ENCODE results near the gene C1orf115.
"Not testable (repeated sequence)": the region's sequence is repeated elsewhere in the genome, so short reads cannot be mapped to it uniquely, and the experiment has no call there.

C1orf115 gene, protein sequence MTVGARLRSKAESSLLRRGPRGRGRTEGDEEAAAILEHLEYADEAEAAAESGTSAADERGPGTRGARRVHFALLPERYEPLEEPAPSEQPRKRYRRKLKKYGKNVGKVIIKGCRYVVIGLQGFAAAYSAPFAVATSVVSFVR
- 2.1 reads per million, percentile 4 among the genes with 10 or more reads in this experiment for total RNA-seq

DNA sequence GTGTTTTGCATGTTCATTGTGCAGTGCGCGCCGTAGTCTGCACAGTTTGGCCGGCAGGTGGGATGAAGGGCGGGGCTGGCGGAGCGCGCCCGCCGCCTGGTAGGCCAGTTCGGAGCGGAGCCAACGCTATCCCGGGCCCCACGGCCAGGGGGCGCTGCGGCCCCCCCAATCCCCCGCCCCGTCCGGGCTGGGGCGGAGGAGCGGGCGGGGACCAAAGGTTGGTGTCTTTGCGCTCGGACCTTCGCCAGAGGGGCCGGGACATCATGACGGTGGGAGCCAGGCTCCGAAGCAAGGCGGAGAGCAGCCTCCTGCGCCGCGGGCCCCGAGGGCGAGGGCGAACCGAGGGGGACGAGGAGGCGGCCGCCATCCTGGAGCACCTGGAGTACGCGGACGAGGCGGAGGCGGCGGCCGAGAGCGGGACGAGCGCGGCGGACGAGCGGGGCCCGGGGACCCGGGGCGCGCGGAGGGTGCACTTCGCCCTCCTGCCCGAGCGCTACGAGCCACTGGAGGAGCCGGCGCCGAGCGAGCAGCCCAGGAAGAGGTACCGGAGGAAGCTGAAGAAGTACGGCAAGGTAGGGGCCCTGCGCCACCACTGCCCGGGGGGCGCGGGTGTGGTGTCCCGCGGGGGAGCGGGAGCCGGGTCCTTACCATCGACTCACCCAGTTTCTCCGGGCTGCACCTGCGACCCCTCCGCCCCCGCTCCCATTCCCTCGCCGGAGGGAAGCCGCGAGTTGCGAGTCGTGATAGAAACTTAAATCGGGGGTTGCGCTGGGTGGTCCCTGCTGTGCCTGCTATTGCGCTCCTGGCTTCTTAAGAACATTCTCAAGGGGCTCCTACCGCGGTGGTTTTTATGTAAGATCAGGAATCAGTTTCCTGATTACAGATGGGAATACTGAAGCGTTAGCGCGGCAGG is at the start of gene C1orf115:
Gene C1orf115 (plus strand): TSS at position 224 of the 913 bp plus-strand sequence. CDS start 40 bp downstream, at position 264.
- DNase-seq, result peak; percentile 42

DNA sequence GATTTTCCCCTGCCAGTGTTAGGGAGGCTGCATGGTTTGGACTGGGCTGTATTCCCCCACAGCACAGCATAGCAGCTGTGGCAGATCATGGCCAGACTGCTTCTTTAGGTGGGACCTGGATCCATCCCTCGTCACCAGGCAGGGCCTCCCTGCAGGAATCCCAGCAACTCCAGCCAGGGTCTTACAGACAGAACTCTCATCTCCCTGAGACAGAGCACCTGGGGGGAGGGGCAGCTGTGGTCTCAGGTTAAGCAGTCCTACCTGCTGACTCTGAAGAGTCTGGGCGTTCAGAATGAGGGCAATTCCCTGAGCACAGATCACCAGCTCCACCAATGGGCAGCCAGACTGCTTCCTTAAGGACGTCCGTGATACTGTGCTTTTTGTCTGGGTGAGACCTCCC is 47.9 kb upstream of the C1orf115 start:
- DNase-seq, result no peak

GRCh38 chr1:220652995-220653394 is 37.2 kb upstream of the C1orf115 start:
- no peak for DNase-seq

GRCh38 chr1:220655509-220655908 is 34.7 kb upstream of the C1orf115 start:
- DNase-seq, result no peak

GRCh38 chr1:220655961-220656740 is 34.0 kb upstream of the C1orf115 start:
- no peak for DNase-seq

GRCh38 chr1:220666349-220666748 is 23.8 kb upstream of the C1orf115 start:
- no peak for DNase-seq

- no peak for DNase-seq
Measured at GRCh38 chr1:220669005-220669404, 21.2 kb upstream of the C1orf115 start.

GRCh38 chr1:220670365-220670764 is 19.8 kb upstream of the C1orf115 start:
- DNase-seq, result no peak

- DNase-seq, result no peak
Measured at GRCh38 chr1:220673921-220674320, 16.2 kb upstream of the C1orf115 start.

- no peak for DNase-seq
Measured at GRCh38 chr1:220677251-220677650, 12.9 kb upstream of the C1orf115 start.

GRCh38 chr1:220680085-220680687 is 10.0 kb upstream of the C1orf115 start:
- DNase-seq, result no peak

DNA sequence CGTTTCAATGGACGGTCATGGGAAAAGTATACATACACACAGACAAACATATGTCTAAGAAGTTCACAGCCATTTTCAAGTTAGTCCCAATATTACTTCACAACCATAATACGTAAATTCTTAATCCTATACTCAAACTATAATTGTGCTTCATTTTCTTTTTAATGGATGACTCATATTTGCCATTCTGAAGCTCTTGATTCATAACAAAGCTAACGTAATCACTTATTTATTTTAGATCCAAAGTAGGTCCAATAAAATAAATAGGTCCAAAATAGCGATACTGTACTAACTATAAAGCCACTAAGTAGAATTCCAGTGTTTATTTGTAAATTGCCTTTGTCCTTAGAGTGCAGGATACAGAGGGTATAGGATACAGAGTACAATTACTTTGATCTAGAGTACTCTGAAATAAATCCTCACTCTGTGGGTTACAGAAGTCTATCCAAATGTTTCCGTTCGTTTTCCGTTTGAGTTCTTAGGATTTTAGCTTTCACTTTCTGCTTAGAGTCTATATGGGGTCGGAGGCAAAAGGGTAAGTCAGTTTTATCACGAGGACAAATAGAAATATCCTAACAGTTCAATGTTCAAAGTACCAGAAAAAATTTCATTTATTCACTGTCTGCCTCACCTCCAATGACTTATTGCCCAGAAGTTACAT is 8.8 kb upstream of the C1orf115 start:
- DNase-seq, result no peak

GRCh38 chr1:220682901-220683576 is 7.1 kb upstream of the C1orf115 start:
- DNase-seq, result no peak

DNA sequence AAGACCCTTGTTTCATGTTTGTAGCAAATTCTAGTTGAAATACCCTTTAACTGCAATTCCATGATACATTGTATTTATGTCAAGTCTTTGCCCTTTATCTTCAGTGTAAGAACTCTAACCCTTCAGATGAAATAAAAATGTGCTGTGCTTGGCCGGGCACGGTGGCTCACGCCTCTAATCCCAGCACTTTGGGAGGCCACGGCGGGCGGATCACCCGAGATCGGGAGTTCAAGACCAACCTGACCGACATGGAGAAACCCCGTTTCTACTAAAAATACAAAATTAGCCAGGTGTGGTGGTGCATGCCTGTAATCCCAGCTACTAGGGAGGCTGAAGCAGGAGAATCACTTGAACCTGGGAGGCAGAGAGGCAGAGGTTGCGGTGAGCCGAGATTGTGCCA is 6.4 kb upstream of the C1orf115 start:
- DNase-seq, result not testable (repeated sequence)

GRCh38 chr1:220684890-220685289 is 5.3 kb upstream of the C1orf115 start:
- no peak for DNase-seq

DNA sequence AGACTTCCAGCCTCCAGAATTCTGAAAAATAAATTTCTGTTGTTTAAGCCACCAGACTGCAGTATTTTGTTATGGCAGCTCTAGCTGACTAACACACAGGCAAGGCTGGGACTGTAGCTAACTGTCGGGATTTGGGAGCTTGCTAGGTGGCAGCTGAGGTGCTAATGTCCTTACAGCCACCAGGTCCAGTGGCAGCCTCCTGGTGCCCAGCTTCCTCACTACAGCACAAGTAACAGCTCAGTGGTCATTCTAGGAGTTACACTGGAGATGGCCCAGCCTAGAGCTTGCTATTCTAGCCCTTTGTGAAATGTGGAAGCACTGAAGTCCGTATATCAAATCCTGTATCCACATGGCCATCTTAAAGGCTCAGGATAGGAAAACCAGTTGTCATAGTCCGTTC is 4.3 kb upstream of the C1orf115 start:
- DNase-seq, result no peak

GRCh38 chr1:220687809-220688208 is 2.4 kb upstream of the C1orf115 start:
- DNase-seq, result no peak

DNA sequence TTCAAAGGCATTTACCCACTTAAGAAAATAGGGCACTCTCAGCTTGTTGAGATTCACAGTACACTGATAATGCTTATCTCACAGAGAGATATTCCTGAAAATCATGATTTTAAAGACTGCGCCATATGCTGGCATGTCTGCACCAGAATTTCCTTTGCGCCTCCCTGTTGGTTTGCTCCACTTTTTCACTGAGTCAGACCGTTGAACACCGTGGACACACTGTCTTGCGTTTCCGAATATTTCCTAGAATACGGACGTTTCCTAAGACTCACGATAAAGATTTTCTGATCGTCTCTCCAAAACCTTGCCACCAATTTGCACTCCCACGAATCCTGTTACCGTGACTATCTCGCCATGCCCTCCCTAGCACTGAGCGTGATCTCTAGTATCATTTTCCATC is 497 bp upstream of the C1orf115 start:
- no peak for DNase-seq

GRCh38 chr1:220691053-220691684 is 1.0 kb downstream of the C1orf115 start:
- DNase-seq, result no peak

DNA sequence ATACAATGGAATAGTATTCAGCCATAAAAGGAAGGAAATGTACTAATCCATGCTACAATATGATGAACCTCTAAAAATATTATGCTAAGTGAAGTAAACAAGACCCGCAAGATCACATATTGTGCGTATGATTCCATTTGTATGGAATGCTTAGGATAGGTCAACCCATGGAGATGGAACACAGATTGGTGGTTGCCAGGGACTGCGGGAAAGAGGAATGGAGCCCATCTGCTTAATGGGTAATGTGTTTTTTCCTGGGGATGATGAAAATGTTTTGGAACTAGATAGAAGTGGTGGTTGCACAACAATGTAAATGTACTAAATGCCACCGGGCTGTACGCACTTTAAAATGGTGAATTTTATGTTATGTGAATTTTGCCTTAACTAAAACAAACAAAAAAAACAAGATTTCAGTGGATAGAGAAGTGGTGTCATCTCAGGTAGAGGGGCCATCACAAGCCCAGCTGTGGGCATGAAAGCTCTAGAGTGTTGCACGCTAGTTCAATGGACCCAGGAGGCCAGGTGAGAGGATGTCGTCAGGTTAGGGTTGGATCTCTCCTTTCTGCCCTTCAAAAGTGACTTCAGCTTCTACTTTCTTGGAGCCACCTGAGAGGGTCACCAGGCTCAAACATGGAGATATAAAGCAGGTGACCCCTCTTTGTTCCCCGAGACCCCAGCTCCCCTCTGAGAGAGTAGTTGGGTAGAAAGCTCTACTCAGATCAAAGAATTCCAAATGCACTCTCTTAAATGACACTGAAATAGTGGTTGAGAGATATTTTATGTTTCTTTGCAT is 2.5 kb downstream of the C1orf115 start:
- no peak for DNase-seq

All from effector CD4-positive, alpha-beta T cell (primary cell).